Kidney (tissue), 14 donors: ENCODE data around the gene SASH1. TPM values are rescaled to one million over a fixed set of nuclear protein-coding genes. Genes with fewer than 3 reads are reported as not detected.

ENCODE experiments used
- DNase-seq, 5 donors: peaks; one replicate each; pipeline ENCODE4 v3.0.0-alpha.2; 2013 to 2020
- FAIRE-seq: peaks from 2 replicates; lab custom pipeline; 2012; peaks lifted over from hg19 to GRCh38; lab: Jason Lieb, UNC
- H3K27ac ChIP-seq, 2 donors: one replicate each; pipeline ENCODE4 v1.7.0; 2013; ENCODE audit warnings: low read depth in 2 of 2, low read length in 2 of 2, inconsistent platforms in 1 of 2
- H3K27me3 ChIP-seq: one replicate; pipeline ENCODE4 v1.7.1; 2013; ENCODE audit warnings: low read length, inconsistent platforms; ENCODE audit not compliant: control insufficient read depth, insufficient read depth
- H3K36me3 ChIP-seq, 3 donors: one replicate each; pipeline versions ENCODE4 v1.7.0 to v1.7.1; 2013; ENCODE audit warnings: low read length in 3 of 3, control low read depth in 1 of 3, inconsistent platforms in 1 of 3; ENCODE audit not compliant: insufficient read depth in 3 of 3, control insufficient read depth in 2 of 3
- H3K4me1 ChIP-seq, 3 donors: one replicate each; pipeline versions ENCODE4 v1.7.0 to v1.7.1; 2013; ENCODE audit warnings: low read length in 3 of 3, inconsistent platforms in 1 of 3, low read depth in 1 of 3; ENCODE audit not compliant: control insufficient read depth in 2 of 3, insufficient read depth in 2 of 3
- H3K4me3 ChIP-seq, 3 donors: one replicate each; pipeline versions ENCODE4 v1.7.0 to v1.8.1; 2013; ENCODE audit warnings: low read length in 3 of 3, control low read depth in 1 of 3, inconsistent platforms in 1 of 3
- H3K9ac ChIP-seq, 3 donors: one replicate each; pipeline versions ENCODE4 v1.7.0 to v1.7.1; 2013; ENCODE audit warnings: low read length in 3 of 3, control low read depth in 1 of 3, inconsistent platforms in 1 of 3
- H3K9me3 ChIP-seq, 3 donors: one replicate each; pipeline versions ENCODE4 v1.7.0 to v1.7.1; 2013; ENCODE audit warnings: low read length in 3 of 3, control low read depth in 1 of 3, inconsistent platforms in 1 of 3; ENCODE audit not compliant: control insufficient read depth in 2 of 3, insufficient read depth in 1 of 3
- CTCF ChIP-seq: IDR thresholded peaks from 3 replicates; pipeline ENCODE4 v1.5.1; 2012; ENCODE audit warnings: mild to moderate bottlenecking, moderate library complexity, borderline replicate concordance; ENCODE audit not compliant: insufficient read depth; ENCODE audit errors: extremely low read depth
- intact Hi-C: fragments of 100-400 bp; cut with DNase I; formaldehyde crosslinking; loops from one replicate; pipeline ENCODE4 v1.11.1; 2022
- polyA plus RNA-seq: library from polyadenylated mRNA; stranded (reverse); fragments of 350-450 nt; fragmentation: Illumina TruSeq; extraction: RNeasy Lipid Tissue Mini Kit (QIAGEN cat#74804); gene quantifications from one replicate; pipeline ENCODE4 v1.2.3, GENCODE V29; 2014; ENCODE audit warnings: low read depth, low replicate concordance; ENCODE audit not compliant: insufficient read depth
- total RNA-seq: library from RNA; stranded (reverse); fragmentation: NEBNext Ultra II Directional; extraction: Animal tissue kit (Norgen Biotek cat#: 25700); gene quantifications from one replicate; pipeline ENCODE4 v1.2.1, GENCODE V29; 2021
- donor health status: control.
- donor health status: control.
- donor health status: control.
- donor health status: control.
- donor health status: control.
- donor health status: DM: yes; HTN: yes; CAD: no.
- donor health status: Normal renal cell carcinoma (clear cell type).

Gene SASH1
- total and polyA plus RNA-seq, 2 donors from 2014 or later, result 6.2 to 148 TPM

- H3K9ac ChIP-seq, result no peak overlapping the region
- DNase-seq (no peak), FAIRE-seq (no peak)
- H3K36me3 ChIP-seq, result no peaks in the 10 kb centered on the region
- H3K27ac ChIP-seq, result no peak overlapping the region
- H3K27me3 ChIP-seq, result no peaks in the 10 kb centered on the region
- H3K9me3 ChIP-seq, result no peaks in the 10 kb centered on the region
- intact Hi-C loops, result no loop called here
- no peak for TF ChIP-seq CTCF
- H3K4me3 ChIP-seq, result no peak overlapping the region
- no peaks in the 10 kb centered on the region for H3K4me1 ChIP-seq
These were observed 154.6 kb downstream of the SASH1 start for GRCh38 chr6:148497257-148497656.

GRCh38 chr6:148497717-148498116, 155.1 kb downstream of the SASH1 start:
- Histone ChIP-seq H3K4me3 (no peak overlapping the region), H3K36me3 (no peaks in the 10 kb centered on the region), H3K4me1 (no peaks in the 10 kb centered on the region), H3K27me3 (no peaks in the 10 kb centered on the region), H3K9ac (no peak overlapping the region), H3K9me3 (no peaks in the 10 kb centered on the region), H3K27ac (no peak overlapping the region)
- intact Hi-C loops, result no loop called here
- FAIRE-seq (no peak), DNase-seq (no peak)
- no peak for TF ChIP-seq CTCF

GRCh38 chr6:148500402-148500801, 157.8 kb downstream of the SASH1 start:
- DNase-seq (no peak), FAIRE-seq (no peak)
- H3K9ac ChIP-seq, result no peak overlapping the region
- H3K4me1 ChIP-seq, result no peaks in the 10 kb centered on the region
- H3K27me3 ChIP-seq, result no peaks in the 10 kb centered on the region
- intact Hi-C loops, result no loop called here
- TF ChIP-seq CTCF, result no peak
- no peaks in the 10 kb centered on the region for H3K36me3 ChIP-seq
- no peak overlapping the region for H3K27ac ChIP-seq
- H3K4me3 ChIP-seq, result no peak overlapping the region
- no peaks in the 10 kb centered on the region for H3K9me3 ChIP-seq

GRCh38 chr6:148501178-148501590, 158.5 kb downstream of the SASH1 start:
- no peak for TF ChIP-seq CTCF
- Histone ChIP-seq H3K4me3 (no peak overlapping the region), H3K4me1 (no peaks in the 10 kb centered on the region), H3K27ac (no peak overlapping the region), H3K9me3 (no peaks in the 10 kb centered on the region), H3K27me3 (no peaks in the 10 kb centered on the region), H3K9ac (no peak overlapping the region), H3K36me3 (no peaks in the 10 kb centered on the region)
- no peak for DNase-seq
- intact Hi-C loops, result no loop called here
- FAIRE-seq, result no peak
